GM10266 (cell line): ENCODE data around the gene CIAO3.

Experiments used
- DNase-seq: peaks from one replicate; pipeline ENCODE4 v3.0.0; 2012; ENCODE audit errors: extremely low spot score
- TF ChIP-seq, protein P1 (sequence below): IDR thresholded peaks from 2 replicates; pipeline ENCODE4 v1.5.1; 2012; ENCODE audit warnings: mild to moderate bottlenecking, low read depth; ENCODE audit not compliant: control insufficient read depth, insufficient read depth; ENCODE audit errors: missing control alignments

The CIAO3 gene

DNA sequence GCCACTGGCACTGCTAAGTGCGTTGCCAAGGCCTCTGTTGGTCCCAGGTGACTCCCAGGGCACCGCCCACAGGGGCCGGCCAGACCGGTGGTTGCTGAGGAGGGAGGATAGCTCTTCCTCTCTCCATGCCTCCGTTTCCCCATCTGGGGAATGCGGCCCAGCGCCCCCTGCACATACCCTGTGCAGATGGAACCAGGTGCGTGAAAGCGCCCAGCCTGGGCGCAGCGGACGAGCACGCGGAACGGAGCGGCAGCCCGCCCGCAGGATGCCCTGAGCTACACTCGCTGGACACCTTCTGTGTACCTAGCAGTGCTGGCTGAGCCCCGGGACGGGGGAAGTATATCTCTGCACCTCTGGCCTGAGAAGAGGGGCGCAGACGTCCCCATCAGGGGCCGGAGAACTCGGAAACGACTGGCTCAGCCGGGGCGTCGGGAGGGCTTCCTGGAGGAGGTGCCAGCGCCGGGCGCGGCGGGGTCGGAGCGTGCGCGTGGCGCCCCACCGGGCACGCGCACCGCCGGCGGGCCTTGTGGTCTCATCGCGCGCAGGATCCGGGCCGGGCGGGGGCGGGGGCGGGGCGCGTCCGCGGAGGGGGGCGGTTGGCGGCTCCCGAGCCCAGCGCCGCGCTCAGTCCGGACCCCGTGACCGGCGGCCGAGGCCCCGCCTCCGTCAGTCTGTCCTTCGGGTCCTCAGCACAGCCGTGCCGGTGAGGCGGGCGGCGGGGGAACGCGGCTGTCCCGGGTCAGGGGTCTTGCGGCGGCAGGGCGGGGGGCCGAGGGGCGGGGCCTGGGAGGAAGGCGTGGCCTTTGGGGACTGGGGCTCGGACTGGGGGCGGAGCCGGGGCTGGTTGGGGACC lies 14.1 kb downstream of the CIAO3 start, which contains the start of the genes CCDC78 and HAGHL:
CCDC78 (minus strand) TSS at position 6 of the 853 bp plus-strand sequence. CDS start 76 bp downstream, outside the sequence.
HAGHL (plus strand) TSS at position 669 of the 853 bp plus-strand sequence. CDS start 404 bp downstream, outside the sequence.
- DNase-seq, result peak; percentile 92
- TF ChIP-seq, protein P1, sequence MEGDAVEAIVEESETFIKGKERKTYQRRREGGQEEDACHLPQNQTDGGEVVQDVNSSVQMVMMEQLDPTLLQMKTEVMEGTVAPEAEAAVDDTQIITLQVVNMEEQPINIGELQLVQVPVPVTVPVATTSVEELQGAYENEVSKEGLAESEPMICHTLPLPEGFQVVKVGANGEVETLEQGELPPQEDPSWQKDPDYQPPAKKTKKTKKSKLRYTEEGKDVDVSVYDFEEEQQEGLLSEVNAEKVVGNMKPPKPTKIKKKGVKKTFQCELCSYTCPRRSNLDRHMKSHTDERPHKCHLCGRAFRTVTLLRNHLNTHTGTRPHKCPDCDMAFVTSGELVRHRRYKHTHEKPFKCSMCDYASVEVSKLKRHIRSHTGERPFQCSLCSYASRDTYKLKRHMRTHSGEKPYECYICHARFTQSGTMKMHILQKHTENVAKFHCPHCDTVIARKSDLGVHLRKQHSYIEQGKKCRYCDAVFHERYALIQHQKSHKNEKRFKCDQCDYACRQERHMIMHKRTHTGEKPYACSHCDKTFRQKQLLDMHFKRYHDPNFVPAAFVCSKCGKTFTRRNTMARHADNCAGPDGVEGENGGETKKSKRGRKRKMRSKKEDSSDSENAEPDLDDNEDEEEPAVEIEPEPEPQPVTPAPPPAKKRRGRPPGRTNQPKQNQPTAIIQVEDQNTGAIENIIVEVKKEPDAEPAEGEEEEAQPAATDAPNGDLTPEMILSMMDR, result no peak

DNA sequence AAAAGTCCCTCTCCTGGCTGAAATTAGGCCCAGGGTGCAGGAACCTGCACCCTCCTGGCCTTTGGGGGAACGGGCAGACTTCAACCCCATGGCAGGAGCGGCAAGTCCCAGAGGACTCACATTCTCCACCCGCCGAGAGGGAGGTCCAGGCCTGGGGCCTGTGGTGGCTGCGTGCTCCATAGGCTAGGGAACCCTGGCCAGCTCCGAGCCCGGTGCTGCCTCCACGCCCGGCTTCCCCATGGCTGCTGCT lies 14.7 kb downstream of the CIAO3 start:
- TF ChIP-seq, protein P1, result no peak

GRCh38 chr16:725463-726187 lies 15.2 kb downstream of the CIAO3 start:
- TF ChIP-seq, protein P1, result no peak
- DNase-seq, result no peak

More for the DNA sequence above, 14.7 kb downstream of the CIAO3 start:
- no peak for DNase-seq

- TF ChIP-seq, protein P1, result no peak
- DNase-seq, result no peak
Observed at GRCh38 chr16:725041-725376, 15.8 kb downstream of the CIAO3 start.

- no peak for DNase-seq
- TF ChIP-seq, protein P1, result no peak
Observed at GRCh38 chr16:724188-725040, 16.4 kb downstream of the CIAO3 start.

GRCh38 chr16:723695-724094 lies 17.1 kb downstream of the CIAO3 start:
- no peak for DNase-seq
- TF ChIP-seq, protein P1, result no peak
